ENCODE data around the gene FRMD8.
A peak's percentile ranks its signal among the peaks of the same experiment; 100 is the strongest.

The FRMD8 gene

DNA sequence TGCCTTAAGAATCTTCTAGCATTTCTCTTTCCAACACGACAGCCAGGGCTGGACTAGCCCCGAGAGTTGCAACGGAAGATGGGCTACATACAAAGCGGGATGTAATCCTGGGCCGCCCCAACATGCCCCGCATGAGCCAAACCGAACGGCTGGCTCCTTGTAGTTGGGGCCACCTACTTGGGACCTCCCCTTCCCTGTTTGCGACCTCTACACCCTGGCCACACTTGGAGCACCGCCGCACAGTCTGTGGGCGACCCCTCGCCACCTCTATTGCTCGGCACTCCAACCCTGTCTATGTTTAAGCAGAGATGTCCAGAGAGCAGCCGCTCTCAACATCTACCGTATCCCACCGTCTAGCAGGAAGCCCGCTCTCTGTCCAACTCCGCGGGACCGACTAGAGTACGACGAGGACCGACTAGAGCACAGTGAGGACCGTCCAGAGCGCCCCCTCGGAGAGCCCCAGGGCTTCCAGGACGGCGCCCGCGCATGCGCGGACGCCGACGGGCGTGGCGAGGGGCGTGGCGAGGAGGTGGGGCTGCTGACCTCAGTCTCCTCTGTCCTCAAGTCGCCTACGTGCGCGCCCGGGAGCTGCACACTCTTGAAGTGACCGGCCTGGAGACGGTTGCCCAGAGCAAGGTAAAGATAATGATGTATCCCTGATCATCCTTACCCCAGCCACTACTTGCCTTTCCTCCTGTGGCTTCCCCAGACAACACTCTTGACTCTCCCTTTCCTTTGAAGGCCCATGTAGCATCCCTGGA lies 68.4 kb downstream of the FRMD8 start:
- DNase-seq (ENCODE audit: low read depth) = peak; percentile 83

DNA sequence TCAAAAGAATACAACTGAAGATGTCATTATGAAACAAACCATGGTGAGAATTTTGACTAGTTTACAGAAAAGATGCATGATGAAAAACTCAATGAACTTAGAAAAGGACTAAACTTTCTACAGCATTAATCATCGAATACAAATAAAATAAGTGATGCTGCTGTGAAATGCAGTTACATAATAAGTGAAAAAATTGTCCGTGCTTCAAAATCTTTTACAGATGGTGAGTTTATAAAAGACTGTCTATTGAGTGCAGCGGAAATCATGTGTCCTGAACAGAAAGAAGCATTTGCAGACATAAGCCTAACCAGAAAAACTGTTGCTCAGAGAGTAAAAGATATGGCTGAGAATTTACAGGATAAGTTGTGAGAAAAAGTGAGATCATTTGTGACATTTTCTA lies 70.0 kb downstream of the FRMD8 start:
- DNase-seq (ENCODE audit: low read depth) = peak; percentile 11

DNA sequence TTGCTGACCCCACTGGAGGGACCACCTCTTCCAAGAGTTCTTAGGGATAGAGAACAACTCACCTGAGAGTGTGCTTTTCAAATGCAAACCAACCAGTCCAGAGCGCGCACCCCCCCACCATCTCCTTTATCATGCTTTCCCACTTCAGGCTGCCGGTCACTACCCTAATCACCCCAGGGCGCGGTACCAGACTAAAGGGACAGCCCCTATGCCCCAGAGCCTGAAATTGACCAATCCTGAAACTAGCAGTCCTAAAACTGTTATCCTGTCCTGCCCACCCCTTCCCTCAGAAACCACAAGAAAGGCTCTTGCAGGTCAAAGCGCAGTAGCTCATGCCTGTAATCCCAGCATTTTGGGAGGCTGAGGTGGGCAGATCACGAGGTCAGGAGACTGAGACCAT lies 73.1 kb downstream of the FRMD8 start:
- DNase-seq (ENCODE audit: low read depth) = no peak
